HG02938 (cell line): ENCODE measurements around the gene NADK2.
A peak's percentile ranks its signal among the peaks of the same experiment; 100 is the strongest.
"Not testable (repeated sequence)": the region's sequence is repeated elsewhere in the genome, so short reads cannot be mapped to it uniquely, and the experiment has no call there.

Experiments used
- ATAC-seq: cut with Tn5 transposase; IDR thresholded peaks from one replicate; pipeline ENCODE4 v1.9.1; 2021; ENCODE audit warnings: mild to moderate bottlenecking, moderate library complexity; ENCODE audit not compliant: unreplicated experiment

The NADK2 gene

GRCh38 chr5:36241631-36242533 lies at the start of gene NADK2:
NADK2 (minus strand) TSS chr5:36241925; CDS start chr5:36241798, 127 bp downstream.
- peak; percentile 88 for ATAC-seq

GRCh38 chr5:36285837-36286615 lies 44.3 kb upstream of the NADK2 start:
- no peak for ATAC-seq

GRCh38 chr5:36283775-36284174 lies 42.0 kb upstream of the NADK2 start:
- ATAC-seq: not testable (repeated sequence)

GRCh38 chr5:36281626-36282025 lies 39.9 kb upstream of the NADK2 start:
- no peak for ATAC-seq

GRCh38 chr5:36279054-36279698 lies 37.5 kb upstream of the NADK2 start:
- no peak for ATAC-seq

- no peak for ATAC-seq
Measured at GRCh38 chr5:36277521-36278176, 35.9 kb upstream of the NADK2 start.

- ATAC-seq: no peak
Measured at GRCh38 chr5:36276864-36277263, 35.1 kb upstream of the NADK2 start.

GRCh38 chr5:36273809-36274526 lies 32.2 kb upstream of the NADK2 start:
- ATAC-seq: no peak

GRCh38 chr5:36272136-36272690 lies 30.5 kb upstream of the NADK2 start:
- ATAC-seq: no peak

- ATAC-seq: no peak
Measured at GRCh38 chr5:36270876-36271575, 29.3 kb upstream of the NADK2 start.

- ATAC-seq: no peak
Measured at GRCh38 chr5:36270175-36270574, 28.4 kb upstream of the NADK2 start.

- ATAC-seq: no peak
Measured at GRCh38 chr5:36269478-36269877, 27.8 kb upstream of the NADK2 start.

GRCh38 chr5:36267905-36268304 lies 26.2 kb upstream of the NADK2 start:
- no peak for ATAC-seq

GRCh38 chr5:36264202-36264760 lies 22.6 kb upstream of the NADK2 start:
- no peak for ATAC-seq

- ATAC-seq: no peak
Measured at GRCh38 chr5:36261186-36261585, 19.5 kb upstream of the NADK2 start.

GRCh38 chr5:36253575-36253974 lies 11.8 kb upstream of the NADK2 start:
- no peak for ATAC-seq

GRCh38 chr5:36252722-36253365 lies 11.1 kb upstream of the NADK2 start:
- no peak for ATAC-seq

GRCh38 chr5:36251218-36251617 lies 9.5 kb upstream of the NADK2 start:
- ATAC-seq: no peak

GRCh38 chr5:36250427-36250826 lies 8.7 kb upstream of the NADK2 start:
- no peak for ATAC-seq
